GM21447 (cell line): Measurements from ENCODE around the gene BHLHE41.

ENCODE experiments used
- ATAC-seq: cut with Tn5 transposase; IDR thresholded peaks from one replicate; pipeline ENCODE4 v1.9.1; 2021; ENCODE audit not compliant: unreplicated experiment

The BHLHE41 gene

GRCh38 chr12:26086936-26087335 is 37.9 kb downstream of the BHLHE41 start:
- no peak for ATAC-seq

GRCh38 chr12:26080911-26081310 is 43.9 kb downstream of the BHLHE41 start:
- no peak for ATAC-seq

GRCh38 chr12:26077915-26078702 is 46.7 kb downstream of the BHLHE41 start:
- ATAC-seq, result no peak
